GM23338 (cell line): Measurements from ENCODE around the gene TMEM187. TPM values are rescaled to one million over a fixed set of nuclear protein-coding genes. Genes with fewer than 3 reads are reported as not detected.

Source experiments
- ATAC-seq: fragments of 200-7000 bp; cut with Tn5 transposase; 3 replicates; pipeline ENCODE4 v1.9.1; 2020
- DNase-seq: peaks from one replicate; pipeline ENCODE4 v3.0.0-alpha.2; 2015; ENCODE audit warnings: low spot score
- H2AFZ ChIP-seq: fragments of 200-600 bp; sonication (generic); 2 replicates; pipeline ENCODE4 v1.8.0; 2016; ENCODE audit warnings: antibody characterized with exemption, mild to moderate bottlenecking, moderate library complexity
- H3F3A ChIP-seq: fragments of 200-600 bp; sonication (generic); replicated peaks from 2 replicates; pipeline ENCODE4 v1.8.0; 2017; ENCODE audit warnings: antibody characterized with exemption, mixed run types, low read depth
- H3K27ac ChIP-seq: fragments of 200-600 bp; sonication (generic); 2 replicates; pipeline ENCODE4 v1.6.1; 2016; ENCODE audit warnings: low read depth
- H3K27me3 ChIP-seq: fragments of 200-600 bp; sonication (generic); 2 replicates; pipeline ENCODE4 v1.8.0; 2016; ENCODE audit warnings: mild to moderate bottlenecking, mixed run types, moderate library complexity; ENCODE audit not compliant: insufficient read depth
- H3K36me3 ChIP-seq: fragments of 200-600 bp; sonication (generic); 2 replicates; pipeline ENCODE4 v1.8.0; 2016; ENCODE audit warnings: mild to moderate bottlenecking; ENCODE audit not compliant: insufficient read depth
- H3K4me1 ChIP-seq: fragments of 200-600 bp; sonication (generic); 2 replicates; pipeline ENCODE4 v1.8.0; 2016; ENCODE audit warnings: mild to moderate bottlenecking, moderate library complexity; ENCODE audit not compliant: insufficient read depth
- H3K4me2 ChIP-seq: fragments of 200-600 bp; sonication (generic); 2 replicates; pipeline ENCODE4 v1.7.1; 2017; ENCODE audit warnings: mixed run types
- H3K4me3 ChIP-seq: fragments of 200-600 bp; sonication (generic); 2 replicates; pipeline ENCODE4 v1.6.1; 2016; ENCODE audit warnings: mixed run types
- H3K79me2 ChIP-seq: fragments of 200-600 bp; sonication (generic); replicated peaks from 2 replicates; pipeline ENCODE4 v1.8.0; 2017; ENCODE audit warnings: mild to moderate bottlenecking; ENCODE audit not compliant: insufficient read depth
- H3K9me2 ChIP-seq: fragments of 200-600 bp; sonication (generic); 2 replicates; pipeline ENCODE4 v1.8.0; 2017; ENCODE audit not compliant: insufficient read depth
- H4K20me1 ChIP-seq: fragments of 200-600 bp; sonication (generic); replicated peaks from 2 replicates; pipeline ENCODE4 v1.8.0; 2017; ENCODE audit warnings: mild to moderate bottlenecking; ENCODE audit not compliant: insufficient read depth
- H3K27ac Mint-ChIP-seq: 2 replicates; pipeline ENCODE4 v1.8.0; 2020; ENCODE audit warnings: inconsistent platforms, mild to moderate bottlenecking, moderate library complexity, mixed read lengths
- H3K27me3 Mint-ChIP-seq: 3 replicates; pipeline ENCODE4 v1.8.0; 2022; ENCODE audit warnings: low read depth, mild to moderate bottlenecking, moderate library complexity, mixed read lengths, inconsistent platforms; ENCODE audit not compliant: insufficient read depth, poor library complexity
- H3K36me3 Mint-ChIP-seq: 3 replicates; pipeline ENCODE4 v1.8.0; 2021; ENCODE audit warnings: low read depth, mild to moderate bottlenecking, inconsistent platforms, moderate library complexity, mixed read lengths
- H3K4me1 Mint-ChIP-seq: 3 replicates; pipeline ENCODE4 v1.8.0; 2020; ENCODE audit warnings: mild to moderate bottlenecking, inconsistent platforms, mixed read lengths
- H3K4me3 Mint-ChIP-seq: 3 replicates; pipeline ENCODE4 v1.8.0; 2021; ENCODE audit warnings: moderate library complexity, mild to moderate bottlenecking, inconsistent platforms, mixed read lengths
- H3K9me3 Mint-ChIP-seq: 3 replicates; pipeline ENCODE4 v1.8.0; 2020; ENCODE audit warnings: moderate library complexity, mild to moderate bottlenecking, inconsistent platforms, mixed read lengths
- CREB1 ChIP-seq: fragments of 250-450 bp; sonication (Bioruptor Pico); IDR thresholded peaks from 2 replicates; pipeline ENCODE4 v1.5.0; 2020; ENCODE audit warnings: low read depth, mild to moderate bottlenecking, moderate library complexity
- EZH2phosphoT487 ChIP-seq: fragments of 200-600 bp; sonication (generic); IDR thresholded peaks from one replicate; pipeline ENCODE4 v1.8.1; 2018; ENCODE audit warnings: antibody characterized with exemption; ENCODE audit not compliant: unreplicated experiment
- NANOG ChIP-seq: IDR thresholded peaks from 2 replicates; pipeline ENCODE4 v1.6.1; 2016; ENCODE audit warnings: antibody characterized with exemption, borderline replicate concordance
- STAT1 ChIP-seq: IDR thresholded peaks from one replicate; pipeline ENCODE4 v1.6.1; 2016; ENCODE audit warnings: antibody characterized with exemption; ENCODE audit not compliant: unreplicated experiment
- polyA plus RNA-seq: library from polyadenylated mRNA; unstranded; fragments of >200 nt; fragmentation: Nextera tagmentation; extraction: Ambion mirVana; gene quantifications from 2 replicates; pipeline ENCODE4 v1.2.1, GENCODE V29; 2016
- total RNA-seq: library from RNA; depleted of rRNA; stranded (reverse); fragments of >200 nt; shearing (Covaris generic); gene quantifications from 2 replicates; pipeline ENCODE4 v1.2.3, GENCODE V29; 2014
- TF ChIP-seq, protein P1 (sequence below): IDR thresholded peaks from one replicate; pipeline ENCODE4 v1.6.1; 2018; ENCODE audit warnings: antibody characterized with exemption; ENCODE audit not compliant: unreplicated experiment
- TF ChIP-seq, protein P2 (sequence below): fragments of 250-450 bp; sonication (Bioruptor Pico); IDR thresholded peaks from 2 replicates; pipeline ENCODE4 v1.5.0; 2020; ENCODE audit warnings: mild to moderate bottlenecking, moderate library complexity
- TF ChIP-seq, protein P3 (sequence below): IDR thresholded peaks from 2 replicates; pipeline ENCODE4 v1.6.1; 2016; ENCODE audit warnings: antibody characterized with exemption

TMEM187 gene
- total and polyA plus RNA-seq, 2 experiments from 2014 or later, result 2.5 to 4.4 TPM

DNA sequence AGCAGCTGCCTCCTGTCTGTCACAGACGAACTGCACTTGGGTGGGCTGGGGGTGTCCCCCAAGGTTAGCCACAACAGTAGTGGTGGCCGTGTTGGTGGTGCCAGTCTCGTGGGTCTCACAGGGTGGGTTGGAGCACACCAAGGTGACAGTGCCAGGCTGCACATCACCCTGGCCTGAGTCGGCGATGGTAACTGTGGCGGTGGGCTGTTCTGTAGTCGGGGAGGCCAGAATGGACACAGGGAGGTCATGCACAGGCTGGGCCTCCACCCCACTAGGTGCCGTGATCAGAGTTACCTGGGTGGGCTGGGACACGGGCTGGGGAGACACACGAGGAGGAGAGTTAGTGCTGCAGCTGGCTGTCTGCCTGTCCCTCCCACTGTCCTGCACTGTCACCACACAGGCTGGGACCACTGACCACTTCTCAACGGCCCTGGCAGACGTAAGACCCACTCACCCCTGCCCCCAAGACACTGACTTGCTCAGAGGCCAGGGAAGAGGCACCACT lies 17.3 kb upstream of the TMEM187 start:
- H3F3A ChIP-seq, result no peaks in the 10 kb centered on the region
- no peaks in the 10 kb centered on the region for H3K27me3 ChIP-seq
- DNase-seq (no peak), ATAC-seq (no peak)
- Mint-ChIP-seq H3K4me3 (no peak overlapping the region), H3K27me3 (peaks cover 1% of the 10 kb centered on the region), H3K4me1 (peaks cover 3% of the 10 kb centered on the region; the same call in 1 of the 3 replicates), H3K9me3 (no peaks in the 10 kb centered on the region), H3K27ac (no peak overlapping the region), H3K36me3 (peaks cover 80% of the 10 kb centered on the region)
- H2AFZ ChIP-seq, result no peak overlapping the region
- H3K79me2 ChIP-seq, result no peaks in the 10 kb centered on the region; the same call in 1 of the 2 replicates
- H3K4me1 ChIP-seq, result no peaks in the 10 kb centered on the region
- H3K9me2 ChIP-seq, result no peaks in the 10 kb centered on the region
- H3K27ac ChIP-seq, result no peak overlapping the region
- no peak overlapping the region for H3K4me3 ChIP-seq
- H3K36me3 ChIP-seq, result no peaks in the 10 kb centered on the region; the same call in 1 of the 2 replicates
- no peaks in the 10 kb centered on the region for H4K20me1 ChIP-seq
- no peak overlapping the region for H3K4me2 ChIP-seq
- TF ChIP-seq, protein P1, sequence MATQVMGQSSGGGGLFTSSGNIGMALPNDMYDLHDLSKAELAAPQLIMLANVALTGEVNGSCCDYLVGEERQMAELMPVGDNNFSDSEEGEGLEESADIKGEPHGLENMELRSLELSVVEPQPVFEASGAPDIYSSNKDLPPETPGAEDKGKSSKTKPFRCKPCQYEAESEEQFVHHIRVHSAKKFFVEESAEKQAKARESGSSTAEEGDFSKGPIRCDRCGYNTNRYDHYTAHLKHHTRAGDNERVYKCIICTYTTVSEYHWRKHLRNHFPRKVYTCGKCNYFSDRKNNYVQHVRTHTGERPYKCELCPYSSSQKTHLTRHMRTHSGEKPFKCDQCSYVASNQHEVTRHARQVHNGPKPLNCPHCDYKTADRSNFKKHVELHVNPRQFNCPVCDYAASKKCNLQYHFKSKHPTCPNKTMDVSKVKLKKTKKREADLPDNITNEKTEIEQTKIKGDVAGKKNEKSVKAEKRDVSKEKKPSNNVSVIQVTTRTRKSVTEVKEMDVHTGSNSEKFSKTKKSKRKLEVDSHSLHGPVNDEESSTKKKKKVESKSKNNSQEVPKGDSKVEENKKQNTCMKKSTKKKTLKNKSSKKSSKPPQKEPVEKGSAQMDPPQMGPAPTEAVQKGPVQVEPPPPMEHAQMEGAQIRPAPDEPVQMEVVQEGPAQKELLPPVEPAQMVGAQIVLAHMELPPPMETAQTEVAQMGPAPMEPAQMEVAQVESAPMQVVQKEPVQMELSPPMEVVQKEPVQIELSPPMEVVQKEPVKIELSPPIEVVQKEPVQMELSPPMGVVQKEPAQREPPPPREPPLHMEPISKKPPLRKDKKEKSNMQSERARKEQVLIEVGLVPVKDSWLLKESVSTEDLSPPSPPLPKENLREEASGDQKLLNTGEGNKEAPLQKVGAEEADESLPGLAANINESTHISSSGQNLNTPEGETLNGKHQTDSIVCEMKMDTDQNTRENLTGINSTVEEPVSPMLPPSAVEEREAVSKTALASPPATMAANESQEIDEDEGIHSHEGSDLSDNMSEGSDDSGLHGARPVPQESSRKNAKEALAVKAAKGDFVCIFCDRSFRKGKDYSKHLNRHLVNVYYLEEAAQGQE, result no peak

DNA sequence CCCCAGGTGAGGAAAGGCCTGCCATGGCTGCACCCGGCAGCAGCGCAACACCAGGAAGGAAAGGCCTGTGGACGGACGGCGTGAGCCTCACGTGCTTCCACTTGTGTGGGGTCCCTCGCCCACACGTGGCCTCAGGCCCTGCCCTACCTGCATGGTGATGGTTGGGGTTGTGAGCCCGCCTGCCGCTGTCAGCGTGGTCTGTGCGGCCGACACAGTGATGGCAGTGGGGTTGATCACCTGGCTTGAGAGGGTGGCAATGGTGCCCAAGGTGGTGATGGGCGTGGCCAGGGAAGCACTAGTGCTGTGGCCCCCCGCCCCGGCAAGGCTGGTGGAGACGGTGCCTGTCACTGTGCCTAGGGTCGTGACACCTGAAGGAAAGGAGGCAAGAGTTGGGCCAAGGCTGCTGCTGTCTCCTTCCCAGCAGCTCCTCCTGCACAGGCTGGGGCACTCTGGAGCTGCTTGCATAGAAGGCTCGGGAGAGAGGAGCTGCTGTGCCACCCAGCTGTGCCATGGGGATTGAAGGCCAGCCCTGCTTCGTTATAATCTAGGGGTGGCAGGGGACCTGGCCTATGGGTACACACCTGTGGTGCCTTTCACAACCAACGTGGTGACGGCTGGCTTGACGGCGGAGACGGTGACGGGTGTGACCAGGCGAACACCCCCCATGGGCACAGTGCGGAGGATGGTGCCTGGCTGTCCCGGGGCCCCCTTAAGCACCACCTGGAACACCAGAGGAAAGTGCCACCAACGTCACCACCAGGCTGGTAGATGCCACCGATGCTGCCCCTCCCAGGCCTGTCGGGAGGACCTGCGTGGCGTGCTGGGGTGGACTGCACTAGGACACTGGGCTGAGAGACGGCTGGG lies 16.3 kb upstream of the TMEM187 start:
- Histone ChIP-seq H2AFZ (no peak overlapping the region), H3F3A (no peaks in the 10 kb centered on the region), H3K9me2 (no peaks in the 10 kb centered on the region), H3K27ac (no peak overlapping the region), H3K27me3 (no peaks in the 10 kb centered on the region), H3K4me2 (no peak overlapping the region), H3K4me1 (no peaks in the 10 kb centered on the region), H3K79me2 (no peaks in the 10 kb centered on the region; the same call in 1 of the 2 replicates), H3K4me3 (no peak overlapping the region), H3K36me3 (no peaks in the 10 kb centered on the region; the same call in 1 of the 2 replicates), H4K20me1 (no peaks in the 10 kb centered on the region)
- H3K36me3 Mint-ChIP-seq, result peaks cover 80% of the 10 kb centered on the region
- H3K9me3 Mint-ChIP-seq, result no peaks in the 10 kb centered on the region
- ATAC-seq (no peak), DNase-seq (no peak)
- peaks cover 7% of the 10 kb centered on the region for H3K27me3 Mint-ChIP-seq
- H3K4me3 Mint-ChIP-seq, result no peak overlapping the region
- H3K27ac Mint-ChIP-seq, result no peak overlapping the region
- no peaks in the 10 kb centered on the region for H3K4me1 Mint-ChIP-seq
- TF ChIP-seq STAT1 (no peak), EZH2phosphoT487 (no peak), CREB1 (CRISPR knock-in tag) (no peak), NANOG (no peak)
- TF ChIP-seq, protein P2, sequence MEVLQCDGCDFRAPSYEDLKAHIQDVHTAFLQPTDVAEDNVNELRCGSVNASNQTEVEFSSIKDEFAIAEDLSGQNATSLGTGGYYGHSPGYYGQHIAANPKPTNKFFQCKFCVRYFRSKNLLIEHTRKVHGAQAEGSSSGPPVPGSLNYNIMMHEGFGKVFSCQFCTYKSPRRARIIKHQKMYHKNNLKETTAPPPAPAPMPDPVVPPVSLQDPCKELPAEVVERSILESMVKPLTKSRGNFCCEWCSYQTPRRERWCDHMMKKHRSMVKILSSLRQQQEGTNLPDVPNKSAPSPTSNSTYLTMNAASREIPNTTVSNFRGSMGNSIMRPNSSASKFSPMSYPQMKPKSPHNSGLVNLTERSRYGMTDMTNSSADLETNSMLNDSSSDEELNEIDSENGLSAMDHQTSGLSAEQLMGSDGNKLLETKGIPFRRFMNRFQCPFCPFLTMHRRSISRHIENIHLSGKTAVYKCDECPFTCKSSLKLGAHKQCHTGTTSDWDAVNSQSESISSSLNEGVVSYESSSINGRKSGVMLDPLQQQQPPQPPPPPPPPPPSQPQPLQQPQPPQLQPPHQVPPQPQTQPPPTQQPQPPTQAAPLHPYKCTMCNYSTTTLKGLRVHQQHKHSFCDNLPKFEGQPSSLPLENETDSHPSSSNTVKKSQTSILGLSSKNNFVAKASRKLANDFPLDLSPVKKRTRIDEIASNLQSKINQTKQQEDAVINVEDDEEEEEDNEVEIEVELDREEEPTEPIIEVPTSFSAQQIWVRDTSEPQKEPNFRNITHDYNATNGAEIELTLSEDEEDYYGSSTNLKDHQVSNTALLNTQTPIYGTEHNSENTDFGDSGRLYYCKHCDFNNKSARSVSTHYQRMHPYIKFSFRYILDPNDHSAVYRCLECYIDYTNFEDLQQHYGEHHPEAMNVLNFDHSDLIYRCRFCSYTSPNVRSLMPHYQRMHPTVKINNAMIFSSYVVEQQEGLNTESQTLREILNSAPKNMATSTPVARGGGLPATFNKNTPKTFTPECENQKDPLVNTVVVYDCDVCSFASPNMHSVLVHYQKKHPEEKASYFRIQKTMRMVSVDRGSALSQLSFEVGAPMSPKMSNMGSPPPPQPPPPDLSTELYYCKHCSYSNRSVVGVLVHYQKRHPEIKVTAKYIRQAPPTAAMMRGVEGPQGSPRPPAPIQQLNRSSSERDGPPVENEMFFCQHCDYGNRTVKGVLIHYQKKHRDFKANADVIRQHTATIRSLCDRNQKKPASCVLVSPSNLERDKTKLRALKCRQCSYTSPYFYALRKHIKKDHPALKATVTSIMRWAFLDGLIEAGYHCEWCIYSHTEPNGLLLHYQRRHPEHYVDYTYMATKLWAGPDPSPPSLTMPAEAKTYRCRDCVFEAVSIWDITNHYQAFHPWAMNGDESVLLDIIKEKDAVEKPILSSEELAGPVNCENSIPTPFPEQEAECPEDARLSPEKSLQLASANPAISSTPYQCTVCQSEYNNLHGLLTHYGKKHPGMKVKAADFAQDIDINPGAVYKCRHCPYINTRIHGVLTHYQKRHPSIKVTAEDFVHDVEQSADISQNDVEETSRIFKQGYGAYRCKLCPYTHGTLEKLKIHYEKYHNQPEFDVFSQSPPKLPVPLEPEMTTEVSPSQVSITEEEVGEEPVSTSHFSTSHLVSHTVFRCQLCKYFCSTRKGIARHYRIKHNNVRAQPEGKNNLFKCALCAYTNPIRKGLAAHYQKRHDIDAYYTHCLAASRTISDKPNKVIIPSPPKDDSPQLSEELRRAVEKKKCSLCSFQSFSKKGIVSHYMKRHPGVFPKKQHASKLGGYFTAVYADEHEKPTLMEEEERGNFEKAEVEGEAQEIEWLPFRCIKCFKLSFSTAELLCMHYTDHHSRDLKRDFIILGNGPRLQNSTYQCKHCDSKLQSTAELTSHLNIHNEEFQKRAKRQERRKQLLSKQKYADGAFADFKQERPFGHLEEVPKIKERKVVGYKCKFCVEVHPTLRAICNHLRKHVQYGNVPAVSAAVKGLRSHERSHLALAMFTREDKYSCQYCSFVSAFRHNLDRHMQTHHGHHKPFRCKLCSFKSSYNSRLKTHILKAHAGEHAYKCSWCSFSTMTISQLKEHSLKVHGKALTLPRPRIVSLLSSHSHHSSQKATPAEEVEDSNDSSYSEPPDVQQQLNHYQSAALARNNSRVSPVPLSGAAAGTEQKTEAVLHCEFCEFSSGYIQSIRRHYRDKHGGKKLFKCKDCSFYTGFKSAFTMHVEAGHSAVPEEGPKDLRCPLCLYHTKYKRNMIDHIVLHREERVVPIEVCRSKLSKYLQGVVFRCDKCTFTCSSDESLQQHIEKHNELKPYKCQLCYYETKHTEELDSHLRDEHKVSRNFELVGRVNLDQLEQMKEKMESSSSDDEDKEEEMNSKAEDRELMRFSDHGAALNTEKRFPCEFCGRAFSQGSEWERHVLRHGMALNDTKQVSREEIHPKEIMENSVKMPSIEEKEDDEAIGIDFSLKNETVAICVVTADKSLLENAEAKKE (CRISPR knock-in tag), result no peak
- TF ChIP-seq, protein P3, sequence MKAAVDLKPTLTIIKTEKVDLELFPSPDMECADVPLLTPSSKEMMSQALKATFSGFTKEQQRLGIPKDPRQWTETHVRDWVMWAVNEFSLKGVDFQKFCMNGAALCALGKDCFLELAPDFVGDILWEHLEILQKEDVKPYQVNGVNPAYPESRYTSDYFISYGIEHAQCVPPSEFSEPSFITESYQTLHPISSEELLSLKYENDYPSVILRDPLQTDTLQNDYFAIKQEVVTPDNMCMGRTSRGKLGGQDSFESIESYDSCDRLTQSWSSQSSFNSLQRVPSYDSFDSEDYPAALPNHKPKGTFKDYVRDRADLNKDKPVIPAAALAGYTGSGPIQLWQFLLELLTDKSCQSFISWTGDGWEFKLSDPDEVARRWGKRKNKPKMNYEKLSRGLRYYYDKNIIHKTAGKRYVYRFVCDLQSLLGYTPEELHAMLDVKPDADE, result no peak
